SW 1271 (cell line): Measurements from ENCODE around the gene CIPC.

ENCODE experiments used
- DNase-seq, 2 experiments: peaks; one replicate each; lab custom pipeline; 2025; lab: John Stamatoyannopoulos, UW

CIPC gene

GRCh38 chr14:77103475-77103874 lies 5.4 kb downstream of the CIPC start:
- DNase-seq, result no peak

- DNase-seq, result no peak
These were observed 5.9 kb downstream of the CIPC start for GRCh38 chr14:77103951-77104350.

GRCh38 chr14:77104393-77104792 lies 6.3 kb downstream of the CIPC start:
- no peak for DNase-seq

- DNase-seq, result no peak
These were observed 7.3 kb downstream of the CIPC start for GRCh38 chr14:77105145-77105939.

GRCh38 chr14:77106666-77107065 lies 8.6 kb downstream of the CIPC start:
- DNase-seq, result no peak

- no peak for DNase-seq
These were observed 9.2 kb downstream of the CIPC start for GRCh38 chr14:77107228-77107627.

GRCh38 chr14:77108753-77109152 lies 10.7 kb downstream of the CIPC start:
- no peak for DNase-seq

GRCh38 chr14:77109656-77110055 lies 11.6 kb downstream of the CIPC start:
- DNase-seq, result no peak

GRCh38 chr14:77110286-77110685 lies 12.2 kb downstream of the CIPC start:
- no peak for DNase-seq

GRCh38 chr14:77111021-77111420 lies 13.0 kb downstream of the CIPC start:
- DNase-seq, result no peak

- no peak for DNase-seq
These were observed 15.6 kb downstream of the CIPC start for GRCh38 chr14:77113644-77114043.

- no peak for DNase-seq
These were observed 16.6 kb downstream of the CIPC start for GRCh38 chr14:77114609-77115008.

GRCh38 chr14:77116172-77116817 lies 18.2 kb downstream of the CIPC start:
- DNase-seq, result no peak

- no peak for DNase-seq
These were observed 21.8 kb downstream of the CIPC start for GRCh38 chr14:77119851-77120250.

- DNase-seq, result no peak
These were observed 23.0 kb downstream of the CIPC start for GRCh38 chr14:77120771-77121743.

- no peak for DNase-seq
These were observed 24.6 kb downstream of the CIPC start for GRCh38 chr14:77122526-77123125.

- no peak for DNase-seq
These were observed 25.6 kb downstream of the CIPC start for GRCh38 chr14:77123381-77124325.

GRCh38 chr14:77124345-77125280 lies 26.6 kb downstream of the CIPC start:
- no peak for DNase-seq

GRCh38 chr14:77125281-77125801 lies 27.3 kb downstream of the CIPC start:
- no peak for DNase-seq
